Bronchial epithelial cell (primary cell): ENCODE measurements around the gene PRKCH. TPM values are rescaled to one million over a fixed set of nuclear protein-coding genes. Genes with fewer than 3 reads are reported as not detected.

Experiments used
- DNase-seq: peaks from one replicate; pipeline ENCODE4 v3.0.0-alpha.2; 2010; ENCODE audit warnings: low read depth
- FAIRE-seq: peaks from 2 replicates; lab custom pipeline; 2011; peaks lifted over from hg19 to GRCh38; lab: Jason Lieb, UNC
- H3K27me3 ChIP-seq: 2 replicates; pipeline ENCODE4 v1.5.1; 2011; ENCODE audit warnings: low read length; ENCODE audit not compliant: control insufficient read depth, insufficient read depth
- H3K36me3 ChIP-seq: 2 replicates; pipeline ENCODE4 v1.5.1; 2011; ENCODE audit warnings: low read length; ENCODE audit not compliant: control insufficient read depth, insufficient read depth
- H3K4me3 ChIP-seq: 2 replicates; pipeline ENCODE4 v1.5.1; 2011; ENCODE audit warnings: mild to moderate bottlenecking, low read depth, low read length, control low read depth
- total RNA-seq: library from RNA; depleted of rRNA; stranded (reverse); fragments of >200 nt; gene quantifications from 2 replicates; pipeline ENCODE4 v1.2.1, GENCODE V29; 2014
- TF ChIP-seq, protein P1 (sequence below): IDR thresholded peaks from 2 replicates; pipeline ENCODE4 v1.5.1; 2011; ENCODE audit warnings: mild to moderate bottlenecking, moderate library complexity, low read length, control low read depth, inconsistent platforms; ENCODE audit not compliant: insufficient read depth, severe bottlenecking

The PRKCH gene
- total RNA-seq, 1 donor from 2014 or later, result 24.5 TPM

DNA sequence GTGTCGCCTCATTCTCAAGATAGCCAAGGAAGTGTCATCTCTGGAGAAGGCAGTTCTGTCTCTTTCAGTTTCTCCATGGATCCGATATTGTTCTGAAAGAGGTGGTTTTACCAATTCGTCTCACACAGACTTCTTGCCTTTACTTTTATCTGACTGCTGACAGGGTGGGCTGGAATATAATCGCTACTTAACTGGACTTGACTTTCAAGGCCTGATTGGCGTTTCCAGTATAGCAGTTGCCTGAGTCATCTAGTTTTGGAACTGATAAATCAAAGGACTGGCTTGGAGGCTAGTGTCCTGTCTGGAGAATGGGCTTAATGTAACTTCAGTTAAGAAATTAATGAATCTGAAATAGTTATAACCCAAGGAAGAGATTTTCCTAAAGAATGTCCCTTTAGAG lies 21.6 kb downstream of the PRKCH start:
- no peak overlapping the region for H3K4me3 ChIP-seq
- H3K36me3 ChIP-seq, result no peaks in the 10 kb centered on the region
- DNase-seq (peak; percentile 15), FAIRE-seq (no peak)
- TF ChIP-seq, protein P1, sequence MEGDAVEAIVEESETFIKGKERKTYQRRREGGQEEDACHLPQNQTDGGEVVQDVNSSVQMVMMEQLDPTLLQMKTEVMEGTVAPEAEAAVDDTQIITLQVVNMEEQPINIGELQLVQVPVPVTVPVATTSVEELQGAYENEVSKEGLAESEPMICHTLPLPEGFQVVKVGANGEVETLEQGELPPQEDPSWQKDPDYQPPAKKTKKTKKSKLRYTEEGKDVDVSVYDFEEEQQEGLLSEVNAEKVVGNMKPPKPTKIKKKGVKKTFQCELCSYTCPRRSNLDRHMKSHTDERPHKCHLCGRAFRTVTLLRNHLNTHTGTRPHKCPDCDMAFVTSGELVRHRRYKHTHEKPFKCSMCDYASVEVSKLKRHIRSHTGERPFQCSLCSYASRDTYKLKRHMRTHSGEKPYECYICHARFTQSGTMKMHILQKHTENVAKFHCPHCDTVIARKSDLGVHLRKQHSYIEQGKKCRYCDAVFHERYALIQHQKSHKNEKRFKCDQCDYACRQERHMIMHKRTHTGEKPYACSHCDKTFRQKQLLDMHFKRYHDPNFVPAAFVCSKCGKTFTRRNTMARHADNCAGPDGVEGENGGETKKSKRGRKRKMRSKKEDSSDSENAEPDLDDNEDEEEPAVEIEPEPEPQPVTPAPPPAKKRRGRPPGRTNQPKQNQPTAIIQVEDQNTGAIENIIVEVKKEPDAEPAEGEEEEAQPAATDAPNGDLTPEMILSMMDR, result no peak
- no peaks in the 10 kb centered on the region for H3K27me3 ChIP-seq

DNA sequence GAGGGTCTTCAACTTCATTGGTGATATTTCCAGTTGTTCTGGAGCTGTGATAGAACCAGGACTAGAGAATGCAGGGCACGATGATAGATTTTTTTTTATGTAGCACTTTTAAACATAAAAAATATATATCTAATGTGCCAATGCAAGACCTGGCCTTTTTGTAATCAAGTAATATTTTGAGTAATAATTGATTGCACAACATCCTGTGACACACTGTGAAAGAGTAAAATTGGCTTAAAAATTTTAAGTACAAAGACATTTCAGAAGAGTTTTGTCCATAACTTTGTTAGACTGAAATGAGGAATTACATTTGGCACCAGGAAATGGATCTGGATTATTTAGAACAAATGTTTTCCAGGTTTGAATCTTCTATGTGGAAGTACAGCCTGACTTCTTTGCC lies 22.1 kb downstream of the PRKCH start:
- H3K27me3 ChIP-seq, result no peaks in the 10 kb centered on the region
- FAIRE-seq (no peak), DNase-seq (peak; percentile 68)
- no peak overlapping the region for H3K4me3 ChIP-seq
- TF ChIP-seq, protein P1, result no peak
- no peaks in the 10 kb centered on the region for H3K36me3 ChIP-seq

DNA sequence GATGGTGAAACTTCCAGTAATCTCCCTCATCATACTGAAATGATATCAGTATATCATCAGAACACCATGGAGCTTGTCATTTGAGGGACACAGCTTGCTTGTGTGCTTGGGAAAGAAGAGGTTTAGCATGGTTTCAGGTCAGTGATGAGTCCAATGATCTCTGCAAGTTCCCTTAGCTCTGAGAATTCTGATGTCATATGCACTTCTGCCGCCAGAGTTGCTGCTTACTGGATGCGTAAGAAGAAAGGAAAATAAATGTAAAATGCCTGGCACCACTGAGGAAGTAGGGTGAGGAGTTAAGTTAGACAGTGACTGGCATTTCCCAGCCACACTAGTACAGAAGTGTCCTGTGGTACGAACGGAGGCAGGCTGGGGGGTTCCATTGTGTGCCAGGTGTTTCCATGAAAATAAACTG lies 22.6 kb downstream of the PRKCH start:
- no peak overlapping the region for H3K4me3 ChIP-seq
- peak; percentile 43 for FAIRE-seq
- TF ChIP-seq, protein P1, result no peak

DNA sequence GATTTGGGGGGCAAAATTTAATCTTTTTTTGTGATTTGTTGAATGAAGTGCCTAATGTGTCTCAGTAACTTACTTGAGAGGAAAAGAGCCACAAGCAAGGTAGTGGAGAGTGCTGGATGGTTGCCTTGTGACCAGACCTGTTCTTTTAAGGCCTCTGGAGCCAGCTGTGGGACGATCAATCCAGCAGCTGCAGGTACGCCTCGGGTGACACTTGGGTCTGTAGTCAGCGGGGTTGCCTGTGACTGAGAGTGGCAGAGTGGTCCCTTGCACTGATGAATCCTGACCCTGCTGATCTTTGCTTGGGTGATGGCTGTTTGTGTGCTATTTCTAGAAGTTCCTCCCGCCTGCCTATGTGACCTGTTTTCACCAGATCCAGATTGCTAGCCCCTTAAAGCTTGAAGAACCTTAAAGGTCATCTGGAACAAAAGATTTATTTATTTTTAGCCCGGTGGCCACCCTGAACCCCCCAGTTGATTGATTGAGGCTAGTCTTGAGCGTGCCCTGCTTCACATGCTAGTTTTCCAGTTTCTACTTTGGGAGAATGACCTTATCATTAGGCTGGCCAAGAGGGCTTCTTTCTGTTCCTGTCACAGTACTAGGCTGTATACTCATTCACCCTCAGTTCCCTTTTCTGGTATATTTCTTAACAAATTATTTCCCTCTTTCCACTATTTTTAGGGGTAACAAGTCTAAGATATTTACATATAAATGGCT lies 23.2 kb downstream of the PRKCH start:
- DNase-seq (no peak), FAIRE-seq (no peak)
- no peaks in the 10 kb centered on the region for H3K27me3 ChIP-seq
- H3K36me3 ChIP-seq, result no peaks in the 10 kb centered on the region
- TF ChIP-seq, protein P1, result no peak
- H3K4me3 ChIP-seq, result no peak overlapping the region

More for the DNA sequence above, 22.6 kb downstream of the PRKCH start:
- H3K36me3 ChIP-seq, result no peaks in the 10 kb centered on the region
- H3K27me3 ChIP-seq, result no peaks in the 10 kb centered on the region
- DNase-seq, result no peak

DNA sequence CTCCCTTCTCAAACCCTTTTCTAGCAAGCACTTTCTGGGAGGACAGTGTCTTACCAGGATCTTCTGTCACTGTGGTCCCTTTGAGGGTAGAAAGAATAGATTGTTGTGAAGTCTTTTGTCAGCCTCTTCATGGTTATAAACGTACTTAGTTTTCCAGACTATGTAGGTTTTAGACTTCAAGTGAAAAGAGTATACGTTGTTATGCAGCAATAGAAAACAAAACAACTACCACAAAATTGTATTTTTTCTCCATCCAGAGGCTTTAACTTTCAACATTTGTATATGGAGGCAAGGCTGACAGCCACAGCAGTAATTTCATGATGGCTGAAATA lies 23.7 kb downstream of the PRKCH start:
- FAIRE-seq (no peak), DNase-seq (no peak)
- TF ChIP-seq, protein P1, result no peak
- no peaks in the 10 kb centered on the region for H3K27me3 ChIP-seq
- H3K36me3 ChIP-seq, result no peaks in the 10 kb centered on the region
- no peak overlapping the region for H3K4me3 ChIP-seq

DNA sequence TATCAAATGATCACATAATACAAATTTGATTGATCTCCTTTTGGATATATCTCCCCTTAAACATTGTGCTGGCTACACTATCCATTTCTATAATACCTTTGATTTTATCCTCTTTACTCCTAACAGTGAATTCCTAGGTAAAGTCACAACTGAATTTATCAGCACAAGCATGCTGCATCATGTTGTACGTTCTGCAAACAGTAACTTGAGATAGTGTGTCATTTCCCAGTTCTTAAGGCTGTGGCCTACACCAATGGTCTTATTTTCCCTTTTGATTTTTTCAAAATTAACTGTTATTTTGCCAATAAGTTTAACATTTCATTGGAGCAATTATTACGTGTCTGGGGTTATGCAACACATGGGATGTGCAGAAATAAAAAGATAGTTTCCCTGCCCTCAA lies 24.8 kb downstream of the PRKCH start:
- FAIRE-seq (no peak), DNase-seq (peak; percentile 92)
- TF ChIP-seq, protein P1, result no peak
- Histone ChIP-seq H3K4me3 (no peak overlapping the region), H3K27me3 (no peaks in the 10 kb centered on the region), H3K36me3 (no peaks in the 10 kb centered on the region)
